AML-193 (cell line): ENCODE results near the gene CEP128.
A peak's percentile ranks its signal among the peaks of the same experiment; 100 is the strongest.

Experiments used
- DNase-seq, 2 experiments: peaks; one replicate each; lab custom pipeline; 2025; lab: John Stamatoyannopoulos, UW

Gene CEP128

DNA sequence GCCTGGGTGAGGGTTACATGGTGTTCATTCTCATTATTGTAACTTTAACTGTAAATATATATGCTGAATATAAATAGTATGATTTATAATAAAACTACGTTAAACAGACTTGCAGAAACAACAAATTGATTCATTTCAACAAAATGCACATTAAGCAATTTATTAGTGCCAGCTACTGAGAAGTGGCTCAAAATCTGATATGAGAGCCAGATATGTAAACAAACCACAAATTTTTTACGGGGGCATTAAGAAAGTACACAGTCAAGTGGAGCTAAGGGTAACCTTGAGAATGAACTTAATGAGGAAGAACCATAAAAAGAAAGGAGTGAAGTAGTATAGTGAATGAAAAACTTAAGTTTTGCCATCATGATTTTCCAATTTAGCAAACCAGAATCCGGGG lies 40.3 kb downstream of the CEP128 start:
- no peak for DNase-seq

DNA sequence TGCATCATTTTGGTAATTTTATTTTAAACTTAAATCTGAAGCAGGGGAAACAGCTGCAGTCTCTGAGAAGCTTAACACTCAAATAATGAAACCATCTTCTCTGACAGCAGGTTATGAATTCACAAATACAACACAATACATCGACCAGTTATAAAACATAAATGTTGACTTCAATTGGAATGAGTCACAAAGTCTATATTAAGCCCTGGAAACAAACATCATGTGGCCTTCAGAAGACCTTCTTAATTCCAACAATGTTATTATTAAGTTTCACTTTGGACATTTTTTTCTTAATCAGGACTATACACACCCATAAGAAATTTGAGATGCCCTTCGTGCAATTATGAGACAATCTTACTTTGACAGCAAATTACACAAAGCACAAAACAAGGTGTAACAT lies 68.9 kb downstream of the CEP128 start:
- DNase-seq = no peak

DNA sequence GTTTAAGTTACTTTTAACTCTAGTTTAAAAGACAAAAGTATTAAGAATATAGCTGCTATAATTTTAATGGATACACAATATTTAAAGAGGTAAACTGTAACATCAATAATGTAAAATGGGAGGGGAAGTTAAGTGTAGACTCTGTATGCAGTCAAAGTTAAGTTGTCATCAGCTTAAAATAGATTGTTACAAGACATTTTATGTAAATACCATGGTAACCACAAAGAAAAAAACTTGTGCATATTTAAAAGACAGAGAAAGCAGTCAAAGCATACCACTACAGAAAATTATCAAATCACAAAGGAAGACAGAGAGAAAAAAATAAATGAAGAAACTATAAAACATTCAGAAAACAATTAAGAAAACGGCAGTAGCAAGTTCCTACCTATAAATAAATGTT lies 73.3 kb downstream of the CEP128 start:
- DNase-seq = no peak

DNA sequence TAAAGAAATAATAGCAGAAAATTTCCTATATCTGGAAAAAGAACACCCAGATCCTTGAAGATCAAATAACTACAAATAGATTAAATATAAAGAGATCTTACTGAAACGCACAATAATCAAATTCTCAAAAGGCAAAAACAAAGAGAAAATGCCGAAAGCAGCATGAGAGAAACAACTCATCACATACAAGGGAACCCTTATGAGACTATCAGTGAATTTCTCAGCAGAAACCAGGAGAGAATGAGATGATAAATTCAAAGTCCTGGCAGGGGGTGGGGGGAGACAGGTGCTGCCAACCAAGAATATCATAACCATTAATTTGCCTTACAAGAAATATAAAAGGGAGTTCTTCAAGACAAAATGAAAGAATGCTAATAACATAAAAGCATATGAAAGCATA lies 73.7 kb downstream of the CEP128 start:
- DNase-seq = no peak

DNA sequence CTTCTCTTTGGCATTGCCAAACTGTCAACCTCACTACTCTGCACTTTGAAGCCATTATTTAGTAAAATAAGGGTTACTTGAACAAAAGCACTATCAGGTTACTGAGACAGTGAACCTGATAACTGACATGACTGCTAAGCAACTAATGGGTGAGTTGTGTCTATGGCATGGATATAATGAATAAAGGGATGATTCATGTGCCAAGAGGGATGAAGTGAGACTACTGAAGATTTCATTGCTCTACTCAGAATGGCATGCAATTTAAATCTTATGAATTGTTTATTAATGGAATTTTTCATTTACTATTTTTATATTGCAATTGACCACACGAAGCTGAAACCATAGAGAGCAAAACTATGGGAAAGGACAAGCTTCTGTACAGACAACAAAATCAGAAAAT lies 74.4 kb downstream of the CEP128 start:
- DNase-seq = no peak

DNA sequence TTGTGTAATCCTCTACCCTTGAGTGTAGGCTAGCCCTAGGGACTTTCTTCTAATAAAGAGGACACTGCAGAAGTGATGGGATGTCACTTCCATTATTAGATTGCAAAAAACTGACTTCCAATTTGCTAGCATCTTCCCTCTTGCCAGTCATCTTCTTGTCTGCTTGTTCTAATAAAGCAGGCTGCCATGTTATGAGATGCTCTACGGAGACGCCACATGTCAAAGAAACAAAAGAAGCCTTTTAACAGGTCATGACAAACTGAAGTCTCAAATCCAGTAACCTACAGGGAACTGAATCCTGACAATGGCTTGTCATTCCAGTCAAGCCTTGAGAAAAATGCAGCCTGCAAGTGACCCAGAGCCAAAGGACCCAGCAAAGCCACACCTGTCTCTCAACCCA lies 76.0 kb downstream of the CEP128 start:
- no peak for DNase-seq

DNA sequence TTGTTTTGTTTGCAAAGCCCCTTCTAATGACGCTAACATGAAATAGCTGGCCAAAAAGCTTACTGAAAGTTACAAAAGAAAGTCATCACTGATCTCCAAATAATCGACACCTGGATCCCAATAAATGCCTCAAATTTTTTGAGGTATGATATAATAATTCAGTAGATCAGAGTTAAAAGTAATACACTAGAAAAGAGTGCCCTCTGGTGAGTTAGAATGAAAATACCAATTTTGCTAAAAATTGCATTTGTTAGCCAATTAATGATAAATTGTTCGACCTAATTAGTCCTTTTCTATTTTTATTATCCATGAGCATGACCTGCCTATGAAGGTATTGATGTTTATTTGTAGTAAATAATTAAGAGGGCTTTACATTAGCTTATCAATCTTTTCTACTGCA lies 78.6 kb downstream of the CEP128 start:
- no peak for DNase-seq

DNA sequence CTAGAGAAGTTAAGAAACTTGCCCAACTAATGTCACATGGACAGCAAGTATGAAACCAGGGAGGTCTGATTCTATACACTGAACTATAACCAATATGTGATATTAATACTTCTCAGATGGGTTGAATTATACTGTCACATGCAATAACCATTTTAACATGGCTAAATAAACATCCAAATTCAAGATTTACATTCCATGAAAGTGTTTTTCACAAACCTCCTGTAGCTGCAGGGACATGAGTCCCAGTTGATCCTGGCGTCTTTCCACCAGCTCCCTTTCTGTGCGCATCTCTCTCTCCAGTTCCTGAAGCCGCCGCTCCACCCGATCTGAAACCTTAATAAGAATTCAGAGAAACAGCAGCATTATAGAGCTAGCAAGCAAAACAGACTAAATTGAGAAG lies 79.0 kb downstream of the CEP128 start:
- DNase-seq = no peak

DNA sequence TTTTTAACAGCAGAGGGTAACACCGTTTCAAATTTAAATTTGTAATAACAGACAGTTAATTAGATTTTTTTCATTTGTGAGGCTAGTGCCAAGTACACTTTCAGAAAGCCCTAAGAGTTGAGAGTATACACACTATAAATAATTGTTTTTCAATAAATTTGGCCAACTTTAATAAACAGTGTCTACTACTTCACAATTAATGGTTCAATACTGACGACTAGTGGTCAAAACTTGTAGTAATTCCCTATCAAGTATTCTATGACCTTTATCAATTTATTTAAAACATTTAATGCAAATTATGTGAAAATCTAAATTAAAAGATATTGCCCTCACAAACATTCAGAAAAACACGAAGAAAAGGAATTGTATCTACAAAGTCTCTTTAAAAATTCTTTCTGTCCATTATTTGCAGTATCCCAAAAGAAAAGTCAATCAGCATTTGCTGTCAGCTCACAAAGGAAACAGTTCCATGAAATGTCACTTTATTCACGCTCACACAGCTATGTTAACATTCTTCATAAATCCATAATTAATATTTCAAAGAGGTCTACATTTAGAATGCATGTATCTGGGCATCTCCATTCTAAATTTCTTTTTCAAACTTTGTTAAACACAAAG lies 91.2 kb downstream of the CEP128 start:
- peak; percentile 17 to 42 for DNase-seq

DNA sequence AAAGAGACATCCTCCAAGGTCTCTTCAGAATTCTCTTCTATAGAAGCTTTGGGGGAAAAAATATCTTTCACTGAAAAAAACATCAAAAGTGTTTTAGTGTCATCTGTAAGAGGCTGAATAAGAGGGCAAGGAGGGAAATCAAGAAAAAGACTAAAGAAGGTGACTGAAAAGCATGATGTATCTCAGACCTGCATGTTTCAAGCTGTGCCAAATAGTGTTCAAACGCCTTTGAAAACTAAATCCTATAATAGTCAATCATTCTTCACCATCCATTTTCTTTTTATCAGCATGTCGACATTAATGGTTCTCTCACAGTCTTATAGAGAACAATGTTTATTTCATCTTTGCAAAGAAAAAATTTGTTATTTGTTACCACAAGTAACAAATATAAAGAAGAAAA lies 94.5 kb downstream of the CEP128 start:
- DNase-seq = no peak

DNA sequence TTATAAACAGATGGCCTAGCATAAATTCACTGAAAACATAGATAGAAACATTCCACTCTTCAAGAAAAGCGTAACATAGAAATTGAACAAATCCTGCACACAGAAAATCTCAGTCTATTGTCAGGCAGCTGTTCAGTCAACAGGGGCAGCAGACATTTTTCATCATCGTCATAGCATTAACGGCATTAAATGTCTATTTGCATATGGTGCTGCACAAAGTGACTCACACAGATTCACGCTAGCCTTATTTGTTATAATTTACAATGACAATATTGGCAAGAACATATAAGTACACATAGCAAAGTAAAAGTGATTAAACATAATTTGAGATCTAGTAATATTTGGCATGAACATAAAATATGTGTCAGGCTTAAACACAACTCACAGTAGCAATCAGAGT lies 95.7 kb downstream of the CEP128 start:
- no peak for DNase-seq

DNA sequence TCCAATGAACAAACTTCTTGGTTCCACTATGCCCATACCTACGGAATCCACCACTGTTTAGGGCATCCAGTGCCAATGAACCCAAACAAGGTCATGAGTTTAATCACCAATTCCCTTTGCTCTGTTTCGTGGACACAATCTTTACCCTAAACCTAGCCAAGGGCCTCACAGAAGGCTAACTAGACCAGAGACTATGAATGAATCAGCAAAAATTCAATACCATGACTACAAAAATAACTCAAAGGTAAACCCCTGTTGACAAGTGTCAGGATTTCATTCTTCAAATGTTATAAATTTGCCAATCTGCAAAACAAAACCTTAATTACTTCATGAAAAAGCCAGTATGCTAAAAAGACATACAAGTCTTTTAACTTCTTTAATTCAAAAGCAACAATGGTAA lies 96.7 kb downstream of the CEP128 start:
- no peak for DNase-seq

DNA sequence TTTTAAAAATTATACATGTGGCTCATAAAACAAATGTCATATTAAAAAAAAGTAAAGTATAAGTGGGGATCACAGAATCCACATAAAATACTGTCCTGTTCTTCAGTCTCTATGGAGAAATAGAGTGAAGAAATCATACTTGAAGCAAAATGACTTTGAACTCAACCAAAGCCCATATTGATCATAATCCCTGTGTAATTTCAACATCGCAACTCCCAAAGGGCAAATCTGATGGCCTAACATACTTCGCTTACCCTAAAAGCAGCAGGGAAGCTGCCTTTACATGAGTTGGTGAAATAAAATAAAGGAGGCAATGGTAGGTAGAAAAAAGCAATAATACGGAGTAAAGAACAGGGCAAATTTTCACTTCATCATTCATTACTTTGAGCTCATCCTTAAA lies 101.8 kb downstream of the CEP128 start:
- DNase-seq = no peak

DNA sequence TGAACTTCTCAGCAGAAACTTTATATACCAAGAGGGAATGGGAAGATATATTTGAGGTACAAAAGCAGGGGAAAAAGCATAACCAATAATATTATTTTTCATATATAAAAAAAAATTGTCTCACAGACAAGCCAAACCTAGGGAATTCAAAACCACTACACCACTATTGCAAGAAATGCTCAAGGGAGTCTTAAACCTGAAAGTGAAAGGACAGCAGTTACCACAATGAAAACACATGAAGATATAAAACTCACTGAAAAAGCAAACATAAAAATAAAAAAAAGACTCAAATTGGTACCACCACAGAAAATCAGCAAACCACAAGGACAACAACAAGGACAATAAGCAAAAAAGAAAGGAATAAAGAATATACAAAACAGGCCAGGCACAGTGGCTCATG lies 131.9 kb downstream of the CEP128 start:
- DNase-seq = no peak

DNA sequence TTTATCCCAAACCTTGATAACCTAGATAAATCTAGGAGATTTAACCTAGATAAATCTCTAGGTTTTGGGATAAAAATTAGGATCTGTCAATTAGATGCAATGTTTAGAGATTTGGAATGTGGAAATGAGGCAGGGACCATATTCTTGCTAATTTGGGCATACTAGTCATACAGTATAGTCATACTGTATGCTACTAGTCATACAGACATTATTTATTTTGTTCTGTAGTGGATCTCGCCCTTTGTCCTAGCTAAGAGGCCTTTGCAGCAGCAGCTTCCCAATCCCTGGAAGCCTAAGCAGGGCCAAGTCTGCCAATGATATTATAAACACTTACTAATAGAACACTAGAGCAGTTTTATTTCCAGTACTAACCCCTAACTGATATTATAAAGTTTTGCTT lies 136.4 kb downstream of the CEP128 start:
- no peak for DNase-seq

DNA sequence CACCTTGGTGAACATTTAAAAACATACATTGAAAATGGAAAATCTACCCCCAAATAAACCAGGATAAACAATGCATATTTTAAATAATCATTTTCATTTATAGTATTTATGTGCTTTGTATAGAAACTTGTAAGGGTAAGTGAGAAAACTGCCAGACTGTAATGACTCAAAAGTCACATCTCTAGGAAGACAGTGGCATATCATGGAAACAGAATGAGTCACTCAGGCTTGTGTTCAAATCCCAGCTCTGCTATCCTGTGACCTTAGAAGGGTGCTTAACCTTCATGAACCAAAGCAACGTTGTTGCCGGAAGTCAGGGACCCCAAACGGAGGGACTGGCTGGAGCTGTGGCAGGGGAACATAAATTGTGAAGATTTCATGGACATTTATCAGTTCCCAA lies 142.7 kb downstream of the CEP128 start:
- DNase-seq = no peak

DNA sequence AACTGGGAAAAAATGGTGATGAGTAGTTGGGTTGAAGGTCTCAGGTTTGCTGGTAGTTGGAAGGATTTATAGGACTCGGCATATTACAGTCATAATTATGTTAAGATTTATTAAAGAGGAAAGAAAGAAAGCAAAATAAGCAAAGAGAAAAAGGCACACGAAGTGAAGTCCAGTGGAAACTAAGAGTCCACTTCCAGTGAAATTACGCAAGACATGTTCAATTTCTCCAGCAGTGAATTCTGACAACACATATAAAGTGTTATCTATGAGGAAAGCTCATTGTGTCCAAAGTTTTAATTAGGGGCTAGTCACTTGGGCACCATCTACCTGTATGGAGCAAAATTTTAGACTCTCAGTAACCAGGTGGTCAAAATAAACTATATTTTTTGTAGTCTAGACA lies 143.3 kb downstream of the CEP128 start:
- no peak for DNase-seq

DNA sequence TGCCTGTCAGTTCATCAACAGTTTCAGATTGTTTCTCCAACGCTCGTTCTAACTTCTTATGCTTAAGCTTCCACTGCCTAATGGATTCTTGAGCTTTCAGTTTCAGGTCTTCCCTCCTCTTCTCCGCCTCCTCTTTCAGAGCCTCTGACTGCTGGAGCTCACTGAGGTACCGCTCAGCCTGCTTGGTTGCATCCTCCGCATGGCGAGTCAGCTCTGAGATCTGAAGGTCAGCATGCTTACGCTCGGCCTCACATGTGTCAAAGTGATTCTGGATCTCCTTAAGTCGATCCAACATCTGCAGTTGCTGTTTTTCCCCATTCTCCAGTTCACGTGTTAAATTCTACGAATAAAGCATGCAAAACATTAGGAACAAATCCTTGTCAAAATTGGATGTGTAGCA lies 148.8 kb downstream of the CEP128 start:
- DNase-seq = no peak

DNA sequence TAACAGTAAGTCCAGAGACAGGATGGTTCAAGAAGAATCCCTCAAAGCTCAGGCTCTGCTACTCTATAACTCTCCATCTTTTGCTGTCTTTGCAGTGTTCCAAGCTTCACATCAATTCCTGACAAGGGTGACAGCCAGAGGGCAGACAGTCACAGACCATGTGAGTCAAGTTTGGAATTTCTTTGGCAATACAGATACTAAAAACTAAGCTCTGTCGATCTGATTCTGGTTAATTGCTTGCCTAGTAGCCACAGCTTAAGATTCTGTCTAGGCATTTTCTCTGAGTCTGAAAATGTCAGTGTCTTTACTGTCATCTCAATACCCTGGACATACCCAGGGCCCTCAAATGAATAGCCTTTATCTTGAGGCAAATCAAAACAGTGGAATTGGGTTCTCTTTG lies 153.7 kb downstream of the CEP128 start:
- DNase-seq = no peak

DNA sequence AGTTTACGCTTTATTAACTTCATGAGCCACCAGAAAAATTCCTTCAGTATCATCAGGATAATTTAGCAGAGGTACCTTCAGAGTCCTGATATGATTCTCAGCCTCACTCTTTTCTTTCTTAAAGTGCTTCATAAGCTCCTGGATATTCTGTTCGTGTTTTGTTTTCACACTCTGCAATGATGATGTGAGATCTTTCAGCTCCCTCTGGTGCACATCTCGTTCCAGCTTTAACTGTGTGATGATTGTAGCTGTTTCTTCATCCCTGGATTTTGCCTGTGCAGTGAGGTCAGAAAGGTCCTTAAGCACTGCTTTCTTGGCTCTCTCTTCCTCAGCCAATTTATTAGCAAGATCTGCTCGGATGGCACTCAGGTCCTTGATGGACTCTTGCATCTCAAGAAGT lies 156.7 kb downstream of the CEP128 start:
- no peak for DNase-seq

DNA sequence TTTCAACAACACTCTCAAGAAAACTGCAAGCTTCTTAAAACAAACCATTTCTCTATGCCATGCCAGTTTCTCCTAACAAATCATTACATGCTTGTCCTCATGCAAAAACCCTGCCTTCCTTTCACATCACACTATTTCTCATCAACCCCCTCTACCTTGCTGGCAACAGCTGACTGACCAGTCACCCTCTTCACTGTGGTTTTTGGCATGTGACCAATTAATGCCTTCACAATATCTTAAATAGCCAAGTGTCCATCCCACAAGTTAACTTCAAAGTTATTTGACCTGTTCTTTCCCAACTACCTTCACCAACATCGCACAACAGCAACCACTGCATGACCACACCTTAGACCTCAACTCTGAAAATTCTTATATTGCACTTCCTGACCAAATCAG lies 159.6 kb downstream of the CEP128 start:
- DNase-seq = no peak

DNA sequence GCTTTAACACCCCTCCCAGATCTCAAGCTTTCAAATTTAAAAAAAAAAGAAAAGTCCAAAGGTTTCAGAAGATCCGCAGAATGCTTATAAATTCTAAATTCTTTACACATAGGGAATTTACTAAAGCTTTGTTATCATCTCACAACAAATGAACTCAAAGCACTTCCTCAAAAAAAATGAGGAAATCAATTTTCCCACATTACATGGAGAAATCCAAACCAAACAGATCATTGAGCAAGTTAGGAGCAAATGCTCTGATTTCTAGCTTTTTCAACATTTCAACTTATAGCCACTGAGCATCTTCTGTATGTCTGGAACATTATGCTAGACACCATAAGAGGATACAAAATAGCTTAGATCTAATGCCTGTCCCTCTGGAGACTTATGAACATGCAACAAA lies 161.0 kb downstream of the CEP128 start:
- DNase-seq = no peak

DNA sequence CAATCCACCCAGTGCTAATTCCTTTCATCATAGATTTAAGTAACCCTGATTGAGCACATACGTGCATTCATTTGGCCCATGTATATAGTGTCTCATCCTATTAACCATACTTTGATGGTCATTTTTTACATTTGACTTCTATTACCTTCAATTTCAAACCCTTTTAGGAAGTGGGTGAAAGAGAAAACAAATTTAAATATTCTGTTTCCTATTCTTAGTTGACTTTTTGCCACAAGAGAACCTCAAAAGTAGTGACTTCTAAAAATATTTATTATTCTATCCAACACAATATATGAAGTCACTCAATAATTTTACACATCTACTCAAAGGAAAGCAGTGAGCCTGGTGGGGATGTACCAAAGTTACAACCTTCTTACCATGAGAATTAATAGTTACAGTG lies 164.9 kb downstream of the CEP128 start:
- no peak for DNase-seq

DNA sequence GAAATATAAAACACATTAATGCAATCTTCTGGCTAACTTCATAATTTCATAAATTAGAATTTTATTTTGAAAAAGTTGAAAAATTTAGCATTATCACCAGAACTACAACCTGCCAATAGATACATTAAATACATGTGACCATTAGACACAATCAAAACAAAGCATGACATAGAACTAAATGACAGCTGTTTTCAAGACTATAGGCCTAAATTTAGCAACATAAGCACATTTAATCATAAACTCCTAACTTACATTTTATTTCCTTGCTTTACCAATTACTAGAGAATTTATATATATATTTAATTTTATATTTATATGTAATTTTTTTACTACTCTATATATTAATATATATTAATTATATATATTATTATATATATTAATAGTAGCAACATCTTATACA lies 165.4 kb downstream of the CEP128 start:
- no peak for DNase-seq

DNA sequence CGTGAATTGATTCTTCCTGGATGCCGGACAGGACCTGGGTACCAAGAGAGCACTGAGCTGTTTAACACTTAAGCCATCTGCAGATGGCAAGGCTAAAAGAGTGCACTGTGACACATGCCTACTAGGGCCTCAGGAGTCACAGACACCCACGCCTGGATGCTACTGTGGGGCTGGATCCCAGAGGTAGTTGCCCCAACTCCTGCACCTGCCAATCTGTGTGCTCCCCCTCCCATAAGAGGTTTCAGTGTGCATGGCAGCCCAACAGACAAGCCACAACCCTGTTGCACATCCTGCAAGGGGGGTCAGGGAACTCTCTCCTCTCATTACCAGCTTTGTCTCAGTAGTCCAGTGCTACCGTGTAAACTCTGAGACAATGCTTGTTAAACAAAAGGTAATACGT lies 169.0 kb downstream of the CEP128 start:
- DNase-seq = no peak
